KG1 (cell line): ENCODE results near the gene METTL13.

Experiments
- DNase-seq: peaks from one replicate; lab custom pipeline; 2025; lab: John Stamatoyannopoulos, UW

The METTL13 gene

GRCh38 chr1:171781176-171781875 is at the start of gene METTL13:
Gene METTL13 (plus strand): TSS chr1:171781660. CDS start chr1:171781968, 308 bp downstream.
- peak; percentile 90 for DNase-seq

- DNase-seq = no peak
Measured at GRCh38 chr1:171736196-171736595, 45.3 kb upstream of the METTL13 start.

GRCh38 chr1:171738911-171739310 is 42.5 kb upstream of the METTL13 start:
- DNase-seq = no peak

GRCh38 chr1:171739656-171740055 is 41.8 kb upstream of the METTL13 start:
- no peak for DNase-seq

- no peak for DNase-seq
Measured at GRCh38 chr1:171740356-171740863, 41.0 kb upstream of the METTL13 start.

- peak; percentile 26 for DNase-seq
Measured at GRCh38 chr1:171740987-171741871, 40.2 kb upstream of the METTL13 start.

- peak; percentile 79 for DNase-seq
Measured at GRCh38 chr1:171741872-171742576, 39.4 kb upstream of the METTL13 start, which contains the start of gene VAMP4. Gene VAMP4 (minus strand): TSS chr1:171742065. CDS start chr1:171738414, 3,651 bp downstream.

- no peak for DNase-seq
Measured at GRCh38 chr1:171742577-171742922, 38.9 kb upstream of the METTL13 start.

- DNase-seq = no peak
Measured at GRCh38 chr1:171743081-171743870, 38.2 kb upstream of the METTL13 start.

GRCh38 chr1:171744986-171745385 is 36.5 kb upstream of the METTL13 start:
- no peak for DNase-seq

GRCh38 chr1:171748651-171749050 is 32.8 kb upstream of the METTL13 start:
- no peak for DNase-seq

- no peak for DNase-seq
Measured at GRCh38 chr1:171751221-171751620, 30.2 kb upstream of the METTL13 start.

GRCh38 chr1:171753182-171753581 is 28.3 kb upstream of the METTL13 start:
- DNase-seq = no peak

- no peak for DNase-seq
Measured at GRCh38 chr1:171753685-171754352, 27.6 kb upstream of the METTL13 start.

GRCh38 chr1:171754353-171754705 is 27.1 kb upstream of the METTL13 start:
- no peak for DNase-seq

- DNase-seq = no peak
Measured at GRCh38 chr1:171754971-171755370, 26.5 kb upstream of the METTL13 start.

- no peak for DNase-seq
Measured at GRCh38 chr1:171756856-171757255, 24.6 kb upstream of the METTL13 start.

- no peak for DNase-seq
Measured at GRCh38 chr1:171758011-171758410, 23.4 kb upstream of the METTL13 start.

GRCh38 chr1:171762143-171762563 is 19.3 kb upstream of the METTL13 start:
- no peak for DNase-seq

- DNase-seq = no peak
Measured at GRCh38 chr1:171763764-171764163, 17.7 kb upstream of the METTL13 start.

- DNase-seq = no peak
Measured at GRCh38 chr1:171769171-171769570, 12.3 kb upstream of the METTL13 start.
